K562 (cell line): ENCODE results near the gene ANKS4B. TPM values are rescaled to one million over a fixed set of nuclear protein-coding genes. Genes with fewer than 3 reads are reported as not detected.

ENCODE experiments used
- CBFA2T3 ChIP-seq: fragments of 450-650 bp; IDR thresholded peaks from 2 replicates; pipeline ENCODE4 v1.6.1; 2017
- CREB3 ChIP-seq: fragments of 450-650 bp; conservative IDR thresholded peaks from 2 replicates; pipeline ENCODE4 v1.6.1; 2016; ENCODE audit warnings: missing genetic modification characterization, low read depth, mild to moderate bottlenecking, missing compliant biosample characterization, moderate library complexity
- ETV5 ChIP-seq: sonication (generic); formaldehyde crosslinking; IDR thresholded peaks from 2 replicates; pipeline ENCODE4 v1.4.0; 2020; ENCODE audit warnings: low read depth, mild to moderate bottlenecking, missing genetic modification reagents
- MEF2A ChIP-seq: IDR thresholded peaks from 2 replicates; pipeline ENCODE4 v1.6.1; 2011; ENCODE audit warnings: low read depth, mild to moderate bottlenecking, low read length, moderate library complexity; ENCODE audit not compliant: control insufficient read depth
- MTA3 ChIP-seq: fragments of 450-650 bp; formaldehyde crosslinking; IDR thresholded peaks from 2 replicates; pipeline ENCODE4 v1.6.1; 2017; ENCODE audit warnings: mild to moderate bottlenecking, borderline replicate concordance
- MYC ChIP-seq, 2 experiments: fragments of 250-450 bp in 1 of 2; sonication (Bioruptor Pico) in 1 of 2; IDR thresholded peaks; 2 replicates each; pipeline versions ENCODE4 v1.5.1 to v1.6.1; 2012 to 2021; ENCODE audit warnings: low read depth in 2 of 2, borderline replicate concordance in 1 of 2, improper control_type of control experiment in 1 of 2, low read length in 1 of 2, mild to moderate bottlenecking in 1 of 2, moderate library complexity in 1 of 2
- NFYB ChIP-seq: IDR thresholded peaks from 2 replicates; pipeline ENCODE4 v1.6.1; 2011; ENCODE audit warnings: mild to moderate bottlenecking, moderate library complexity; ENCODE audit not compliant: insufficient read length; ENCODE audit errors: extremely low read depth
- NR4A1 ChIP-seq, 2 experiments: fragments of 250-450 bp in 1 of 2; fragments of 450-650 bp in 1 of 2; sonication (Bioruptor Pico) in 1 of 2; IDR thresholded peaks; 2 replicates each; pipeline versions ENCODE4 v1.4.0 to v1.6.1; 2016 to 2020; ENCODE audit warnings: mild to moderate bottlenecking in 2 of 2, missing compliant biosample characterization in 1 of 2, missing genetic modification characterization in 1 of 2, moderate library complexity in 1 of 2
- PML ChIP-seq: IDR thresholded peaks from 2 replicates; pipeline ENCODE4 v1.6.1; 2012; ENCODE audit warnings: low read length, inconsistent platforms
- POLR2A ChIP-seq: fragments of 450-650 bp; conservative IDR thresholded peaks from 2 replicates; pipeline ENCODE4 v1.6.1; 2016
- RBM34 ChIP-seq: fragments of 200-400 bp; formaldehyde crosslinking; IDR thresholded peaks from 2 replicates; pipeline ENCODE4 v1.6.1; 2018; ENCODE audit warnings: low read length, borderline replicate concordance; ENCODE audit not compliant: insufficient read depth
- RFX7 ChIP-seq: fragments of 250-450 bp; sonication (Bioruptor Pico); IDR thresholded peaks from 2 replicates; pipeline ENCODE4 v1.5.1; 2021; ENCODE audit warnings: mild to moderate bottlenecking
- SAP30 ChIP-seq: fragments of 200-600 bp; sonication (generic); IDR thresholded peaks from 2 replicates; pipeline ENCODE4 v1.6.1; 2012; ENCODE audit warnings: borderline replicate concordance, low read depth, mild to moderate bottlenecking, moderate library complexity, low read length, control low read depth, inconsistent platforms; ENCODE audit not compliant: insufficient read depth, poor library complexity, severe bottlenecking
- ZBTB17 ChIP-seq: fragments of 450-650 bp; formaldehyde crosslinking; IDR thresholded peaks from 2 replicates; pipeline ENCODE4 v1.4.0; 2020; ENCODE audit warnings: mild to moderate bottlenecking
- ZBTB7A ChIP-seq: IDR thresholded peaks from 2 replicates; pipeline ENCODE4 v1.6.1; 2011; ENCODE audit warnings: low read depth, mild to moderate bottlenecking, low read length, moderate library complexity, borderline replicate concordance; ENCODE audit not compliant: control insufficient read depth
- ZKSCAN8 ChIP-seq: fragments of 200-800 bp; sonication (Bioruptor generic); IDR thresholded peaks from 2 replicates; pipeline ENCODE4 v1.6.1; 2016; ENCODE audit warnings: missing genetic modification characterization, missing compliant biosample characterization
- polyA plus RNA-seq, 8 experiments: library from polyadenylated mRNA; depleted of rRNA in 4 of 8; stranded (reverse) in 5 of 8; unstranded in 3 of 8; fragments of >200 nt; fragmentation: Nextera tagmentation in 2 of 8; fragmentation: Illumina TruSeq in 1 of 8; extraction: Ambion mirVana in 2 of 8; extraction: Trizol in 1 of 8; gene quantifications; 2 replicates each; pipeline versions ENCODE4 v1.2.1 to v1.2.3, GENCODE V29; 2011 to 2014; ENCODE audit warnings: inconsistent platforms in 1 of 8, missing spikeins in 1 of 8
- total RNA-seq, 7 experiments: library from RNA; depleted of rRNA in 6 of 7; stranded (reverse); fragments of >200 nt in 6 of 7; fragmentation: Illumina TruSeq in 2 of 7; extraction: Trizol in 2 of 7; gene quantifications; 2 replicates each; pipeline versions ENCODE4 v1.2.1 to v1.2.3, GENCODE V29; 2011 to 2021; ENCODE audit warnings: low replicate concordance in 1 of 7
- TF ChIP-seq, protein P1 (sequence below): fragments of 450-650 bp; IDR thresholded peaks from 2 replicates; pipeline ENCODE4 v1.6.1; 2018; ENCODE audit not compliant: partially characterized antibody

Gene ANKS4B
- total and polyA plus RNA-seq, 9 of the 15 experiments (the other 6 are each of a cell fraction or from before 2014, with no cell fraction given) = not detected

GRCh38 chr16:21263640-21264570, 30.4 kb downstream of the ANKS4B start (continued):
- TF ChIP-seq NR4A1 (CRISPR knock-in tag; IDR thresholded peaks at IDR 0.05) = no peak
- no peak for TF ChIP-seq NR4A1 (tag; IDR thresholded peaks at IDR 0.05)
- TF ChIP-seq MYC (IDR thresholded peaks at IDR 0.05; ENCODE audit: low read depth, low read length) = peak; percentile 30; the same call in 1 of the 2 replicates
- no peak for TF ChIP-seq MYC (CRISPR knock-in tag; IDR thresholded peaks at IDR 0.05; ENCODE audit: borderline replicate concordance, low read depth)
- TF ChIP-seq PML = no peak
- TF ChIP-seq, protein P1, sequence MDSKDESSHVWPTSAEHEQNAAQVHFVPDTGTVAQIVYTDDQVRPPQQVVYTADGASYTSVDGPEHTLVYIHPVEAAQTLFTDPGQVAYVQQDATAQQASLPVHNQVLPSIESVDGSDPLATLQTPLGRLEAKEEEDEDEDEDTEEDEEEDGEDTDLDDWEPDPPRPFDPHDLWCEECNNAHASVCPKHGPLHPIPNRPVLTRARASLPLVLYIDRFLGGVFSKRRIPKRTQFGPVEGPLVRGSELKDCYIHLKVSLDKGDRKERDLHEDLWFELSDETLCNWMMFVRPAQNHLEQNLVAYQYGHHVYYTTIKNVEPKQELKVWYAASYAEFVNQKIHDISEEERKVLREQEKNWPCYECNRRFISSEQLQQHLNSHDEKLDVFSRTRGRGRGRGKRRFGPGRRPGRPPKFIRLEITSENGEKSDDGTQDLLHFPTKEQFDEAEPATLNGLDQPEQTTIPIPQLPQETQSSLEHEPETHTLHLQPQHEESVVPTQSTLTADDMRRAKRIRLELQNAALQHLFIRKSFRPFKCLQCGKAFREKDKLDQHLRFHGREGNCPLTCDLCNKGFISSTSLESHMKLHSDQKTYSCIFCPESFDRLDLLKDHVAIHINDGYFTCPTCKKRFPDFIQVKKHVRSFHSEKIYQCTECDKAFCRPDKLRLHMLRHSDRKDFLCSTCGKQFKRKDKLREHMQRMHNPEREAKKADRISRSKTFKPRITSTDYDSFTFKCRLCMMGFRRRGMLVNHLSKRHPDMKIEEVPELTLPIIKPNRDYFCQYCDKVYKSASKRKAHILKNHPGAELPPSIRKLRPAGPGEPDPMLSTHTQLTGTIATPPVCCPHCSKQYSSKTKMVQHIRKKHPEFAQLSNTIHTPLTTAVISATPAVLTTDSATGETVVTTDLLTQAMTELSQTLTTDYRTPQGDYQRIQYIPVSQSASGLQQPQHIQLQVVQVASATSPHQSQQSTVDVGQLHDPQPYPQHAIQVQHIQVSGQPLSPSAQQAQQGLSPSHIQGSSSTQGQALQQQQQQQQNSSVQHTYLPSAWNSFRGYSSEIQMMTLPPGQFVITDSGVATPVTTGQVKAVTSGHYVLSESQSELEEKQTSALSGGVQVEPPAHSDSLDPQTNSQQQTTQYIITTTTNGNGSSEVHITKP = peak; percentile 46
- no peak for TF ChIP-seq RBM34
- TF ChIP-seq ETV5 (CRISPR knock-in tag) = no peak
- TF ChIP-seq CREB3 = no peak; the same call in 1 of the 2 replicates
- no peak for TF ChIP-seq ZBTB7A
- TF ChIP-seq POLR2A = no peak
- TF ChIP-seq ZBTB17 (CRISPR knock-in tag) = no peak
- TF ChIP-seq MEF2A = no peak
- peak; percentile 37 for TF ChIP-seq SAP30
- TF ChIP-seq RFX7 (CRISPR knock-in tag) = no peak
- no peak for TF ChIP-seq MTA3
- no peak for TF ChIP-seq NFYB
- no peak for TF ChIP-seq ZKSCAN8 (CRISPR knock-in tag)
- TF ChIP-seq CBFA2T3 = peak; percentile 52; the same call in 1 of the 2 replicates
